A549 (cell line): ENCODE data around the gene AHI1. TPM values are rescaled to one million over a fixed set of nuclear protein-coding genes. Genes with fewer than 3 reads are reported as not detected.

Experiments
- ATAC-seq, 2 experiments: fragments of 200-7000 bp in 1 of 2; fragments of >200 bp in 1 of 2; cut with Nextera tagmentation in 1 of 2; cut with Tn5 transposase in 1 of 2; 3 replicates each; pipeline versions ENCODE4 v1.8.0 to v1.9.1; 2018 to 2020; ENCODE audit warnings: mild to moderate bottlenecking in 1 of 2, moderate library complexity in 1 of 2
- CTCF ChIA-PET: fragments of 300-600 bp; sonication (Branson Sonifier 250); formaldehyde crosslinking; extraction: SDS; loops from one replicate; lab custom pipeline; 2021; ENCODE audit warnings: antibody characterized with exemption, inconsistent platforms; lab: Yijun Ruan, JAX
- POLR2A ChIA-PET: fragments of 350-600 bp; formaldehyde crosslinking; extraction: SDS; loops from one replicate; lab custom pipeline; 2021; ENCODE audit warnings: antibody characterized with exemption, inconsistent platforms; lab: Yijun Ruan, JAX
- DNase-seq, 2 experiments: peaks; one replicate each; pipeline versions ENCODE4 v3.0.0 to v3.0.0-alpha.2; 2011 to 2016; ENCODE audit warnings: low read depth in 1 of 2, low spot score in 1 of 2
- FAIRE-seq: peaks from 2 replicates; lab custom pipeline; 2011; peaks lifted over from hg19 to GRCh38; lab: Jason Lieb, UNC
- H3K27ac ChIP-seq, 2 experiments: fragments of >200 bp; sonication (Bioruptor Twin); formaldehyde crosslinking; 3 replicates each; pipeline ENCODE4 v1.5.1; 2016 to 2017
- H3K4me1 ChIP-seq: fragments of >200 bp; sonication (Bioruptor Twin); formaldehyde crosslinking; 3 replicates; pipeline ENCODE4 v1.6.1; 2016
- H3K4me2 ChIP-seq: fragments of >200 bp; sonication (Bioruptor Twin); formaldehyde crosslinking; 3 replicates; pipeline ENCODE4 v1.6.1; 2016
- H3K4me3 ChIP-seq: fragments of >200 bp; sonication (Bioruptor Twin); formaldehyde crosslinking; 3 replicates; pipeline ENCODE4 v1.5.1; 2016
- H3K9me3 ChIP-seq: fragments of >200 bp; sonication (Bioruptor Twin); formaldehyde crosslinking; 3 replicates; pipeline ENCODE4 v1.6.1; 2016
- EHF ChIP-seq: fragments of 250-450 bp; sonication (Bioruptor Pico); IDR thresholded peaks from 2 replicates; pipeline ENCODE4 v1.5.0; 2020; ENCODE audit warnings: mild to moderate bottlenecking
- EHMT2 ChIP-seq: fragments of 200-600 bp; sonication (generic); IDR thresholded peaks from 2 replicates; pipeline ENCODE4 v1.6.1; 2016; ENCODE audit warnings: antibody characterized with exemption, low read depth, mild to moderate bottlenecking, moderate library complexity
- ESRRA ChIP-seq: fragments of 150-350 bp; IDR thresholded peaks from 2 replicates; pipeline ENCODE4 v1.6.1; 2014; ENCODE audit warnings: mild to moderate bottlenecking, low read length, borderline replicate concordance
- FOXS1 ChIP-seq: fragments of 250-450 bp; sonication (Bioruptor Pico); IDR thresholded peaks from 2 replicates; pipeline ENCODE4 v1.5.0; 2020; ENCODE audit warnings: mild to moderate bottlenecking, moderate library complexity
- HEYL ChIP-seq: fragments of 250-450 bp; sonication (Bioruptor Pico); IDR thresholded peaks from 2 replicates; pipeline ENCODE4 v1.8.0; 2021; ENCODE audit warnings: mild to moderate bottlenecking, moderate library complexity
- HOXB5 ChIP-seq: fragments of 250-450 bp; sonication (Bioruptor Pico); IDR thresholded peaks from 2 replicates; pipeline ENCODE4 v1.5.0; 2020; ENCODE audit warnings: mild to moderate bottlenecking, moderate library complexity
- JUN ChIP-seq, 2 experiments: fragments of >200 bp; sonication (Bioruptor Twin); formaldehyde crosslinking; IDR thresholded peaks; 2 replicates in 1 of 2; 3 replicates in 1 of 2; pipeline ENCODE4 v1.6.1; 2016 to 2017
- KDM1A ChIP-seq: fragments of 200-600 bp; sonication (generic); IDR thresholded peaks from 2 replicates; pipeline ENCODE4 v1.6.1; 2016; ENCODE audit warnings: low read depth, mild to moderate bottlenecking
- KDM5A ChIP-seq: fragments of 200-600 bp; sonication (generic); IDR thresholded peaks from 2 replicates; pipeline ENCODE4 v1.6.1; 2016; ENCODE audit warnings: antibody characterized with exemption, mild to moderate bottlenecking
- PBX3 ChIP-seq: IDR thresholded peaks from 2 replicates; pipeline ENCODE4 v1.6.1; 2012
- PHF8 ChIP-seq: fragments of 200-600 bp; sonication (generic); IDR thresholded peaks from 2 replicates; pipeline ENCODE4 v1.6.1; 2016; ENCODE audit warnings: low read depth, mild to moderate bottlenecking, antibody characterized with exemption, moderate library complexity, borderline replicate concordance
- RAD21 ChIP-seq, 2 experiments: fragments of >200 bp in 1 of 2; sonication (Bioruptor Twin) in 1 of 2; formaldehyde crosslinking in 1 of 2; IDR thresholded peaks in 1 of 2; conservative IDR thresholded peaks in 1 of 2; 2 replicates in 1 of 2; 3 replicates in 1 of 2; pipeline ENCODE4 v1.6.1; 2012 to 2018; ENCODE audit warnings: inconsistent platforms in 1 of 2
- RARB ChIP-seq: fragments of 250-450 bp; sonication (Bioruptor Pico); IDR thresholded peaks from 2 replicates; pipeline ENCODE4 v1.8.0; 2021; ENCODE audit warnings: mild to moderate bottlenecking, moderate library complexity
- RFX5 ChIP-seq: fragments of 450-650 bp; IDR thresholded peaks from 2 replicates; pipeline ENCODE4 v1.7.1; 2014; ENCODE audit warnings: antibody characterized with exemption, mild to moderate bottlenecking, moderate library complexity
- SMC3 ChIP-seq: fragments of >200 bp; sonication (Bioruptor Twin); formaldehyde crosslinking; IDR thresholded peaks from 3 replicates; pipeline ENCODE4 v1.6.1; 2018; ENCODE audit warnings: inconsistent platforms
- SREBF2 ChIP-seq: fragments of 450-650 bp; IDR thresholded peaks from 2 replicates; pipeline ENCODE4 v1.6.1; 2014; ENCODE audit warnings: mild to moderate bottlenecking, moderate library complexity
- USF2 ChIP-seq: fragments of 450-650 bp; IDR thresholded peaks from 2 replicates; pipeline ENCODE4 v1.6.1; 2014; ENCODE audit warnings: antibody characterized with exemption
- ZC3H11A ChIP-seq: fragments of 450-650 bp; IDR thresholded peaks from 2 replicates; pipeline ENCODE4 v1.6.1; 2014; ENCODE audit warnings: antibody characterized with exemption, mild to moderate bottlenecking
- ZNF302 ChIP-seq: fragments of 250-450 bp; sonication (Bioruptor Pico); IDR thresholded peaks from 2 replicates; pipeline ENCODE4 v1.9.0; 2021; ENCODE audit warnings: inconsistent platforms, mild to moderate bottlenecking, moderate library complexity
- ZSCAN20 ChIP-seq: fragments of 250-450 bp; sonication (Bioruptor Pico); IDR thresholded peaks from 2 replicates; pipeline ENCODE4 v1.8.0; 2022; ENCODE audit warnings: mild to moderate bottlenecking, moderate library complexity
- WGBS: methylation state at CpG from one replicate; pipeline ENCODE4 v1.1.6; 2017; ENCODE audit errors: missing lambda C conversion rate; 5-methylcytosine and 5-hydroxymethylcytosine counted together
- polyA plus RNA-seq, 4 experiments: library from polyadenylated mRNA; depleted of rRNA in 3 of 4; stranded (reverse); fragments of >200 nt; fragmentation: RNase III in 1 of 4; extraction: RNeasy Plus Mini Kit Qiagen cat#74134 plus additional on column Dnase treatment in 1 of 4; gene quantifications; 2 replicates in 3 of 4; 3 replicates in 1 of 4; pipeline ENCODE4 v1.2.3, GENCODE V29; 2011 to 2017
- TF ChIP-seq, protein P1 (sequence below): IDR thresholded peaks from 2 replicates; pipeline ENCODE4 v1.6.1; 2012; ENCODE audit warnings: low read depth, borderline replicate concordance
- TF ChIP-seq, protein P2 (sequence below): fragments of >200 bp; sonication (Bioruptor Twin); formaldehyde crosslinking; IDR thresholded peaks from 3 replicates; pipeline ENCODE4 v1.5.1; 2016

AHI1 gene
- polyA plus RNA-seq, 2 of the 4 experiments (the other 2 are of a cell fraction): 24.7 to 50.8 TPM

DNA sequence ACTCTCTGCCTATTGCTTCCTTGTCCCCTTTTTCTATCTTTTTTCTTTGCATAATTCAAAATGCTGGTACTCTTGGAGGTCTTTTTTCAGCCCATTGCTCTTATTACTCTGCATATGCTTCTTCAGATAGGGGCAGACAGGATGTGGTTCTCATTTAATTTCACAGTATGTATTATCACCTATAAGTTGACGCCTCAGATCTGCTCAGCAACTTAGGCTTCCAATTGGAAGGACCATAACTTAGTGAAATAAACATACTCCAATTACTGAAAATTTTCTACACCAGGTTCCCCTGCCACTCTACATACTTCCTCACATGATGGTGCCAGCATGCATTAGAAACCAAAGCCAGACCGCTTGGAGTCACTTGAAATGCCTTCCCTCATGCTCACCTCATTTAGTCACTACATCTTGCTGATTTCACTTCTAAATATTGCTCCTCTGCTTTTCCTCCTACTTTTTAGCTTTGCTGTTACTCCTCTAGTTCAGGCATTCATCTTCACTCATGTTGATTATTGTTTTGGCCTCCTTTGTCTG lies 34.5 kb upstream of the AHI1 start:
- Histone ChIP-seq H3K27ac (no peak overlapping the region), H3K4me1 (peaks cover 23% of the 10 kb centered on the region), H3K4me2 (no peak overlapping the region), H3K9me3 (no peaks in the 10 kb centered on the region), H3K4me3 (no peak overlapping the region)
- POLR2A ChIA-PET: no interaction called here
- 94% methylated on average over 2 of the region's 2 CpGs for WGBS
- ATAC-seq (no peak), DNase-seq (no peak), FAIRE-seq (no peak)
- TF ChIP-seq KDM5A (no peak), ZNF302 (no peak), KDM1A (no peak), EHF (CRISPR knock-in tag) (no peak), PHF8 (no peak)
- CTCF ChIA-PET: no interaction called here

DNA sequence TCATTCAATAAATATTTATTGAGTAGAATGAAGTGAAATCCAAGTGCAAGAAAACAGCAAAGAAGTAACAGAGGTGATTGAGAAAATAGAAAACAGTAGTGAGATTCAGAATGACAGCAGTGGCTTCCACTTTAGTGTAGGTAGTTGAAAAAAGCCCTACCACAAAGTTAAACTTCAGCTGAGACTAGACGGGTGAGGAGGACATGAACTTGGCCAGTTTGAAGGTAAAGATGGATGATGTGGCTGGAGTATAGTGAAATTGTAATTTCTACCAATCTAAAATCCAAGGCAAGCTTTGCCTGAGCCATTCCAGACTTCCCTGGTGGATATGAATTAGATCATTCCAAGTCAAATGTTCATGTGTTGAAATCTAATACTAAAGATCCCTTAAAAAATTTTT lies 32.6 kb upstream of the AHI1 start:
- H3K9me3 ChIP-seq: no peaks in the 10 kb centered on the region
- no peak overlapping the region for H3K27ac ChIP-seq
- peaks cover 5% of the 10 kb centered on the region; the same call in 1 of the 3 replicates for H3K4me1 ChIP-seq
- ATAC-seq: no peak
- ChIA-PET POLR2A (no interaction called here), CTCF (interaction anchor here (1.5 kb wide), 1 partner anchor 696 kb away, joined by 3 read pairs; no protein-coding TSS in a partner anchor)
- no peak for DNase-seq
- no peak for TF ChIP-seq SMC3
- no peak for TF ChIP-seq HEYL (CRISPR knock-in tag)
- TF ChIP-seq ESRRA: no peak
- no peak for TF ChIP-seq ZSCAN20
- TF ChIP-seq RAD21 (conservative IDR thresholded peaks at IDR 0.05 in 1 of 2, IDR thresholded peaks at IDR 0.05 in 1 of 2): no peak
- no peak for TF ChIP-seq FOXS1 (CRISPR knock-in tag)
- TF ChIP-seq PBX3: no peak
- no peak for TF ChIP-seq JUN (IDR thresholded peaks at IDR 0.05)
- TF ChIP-seq EHMT2: no peak
- TF ChIP-seq RFX5: no peak
- TF ChIP-seq, protein P1, sequence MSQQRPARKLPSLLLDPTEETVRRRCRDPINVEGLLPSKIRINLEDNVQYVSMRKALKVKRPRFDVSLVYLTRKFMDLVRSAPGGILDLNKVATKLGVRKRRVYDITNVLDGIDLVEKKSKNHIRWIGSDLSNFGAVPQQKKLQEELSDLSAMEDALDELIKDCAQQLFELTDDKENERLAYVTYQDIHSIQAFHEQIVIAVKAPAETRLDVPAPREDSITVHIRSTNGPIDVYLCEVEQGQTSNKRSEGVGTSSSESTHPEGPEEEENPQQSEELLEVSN: no peak
- no peak for TF ChIP-seq ZC3H11A
- TF ChIP-seq SREBF2: no peak
- TF ChIP-seq USF2: no peak
- TF ChIP-seq, protein P2, sequence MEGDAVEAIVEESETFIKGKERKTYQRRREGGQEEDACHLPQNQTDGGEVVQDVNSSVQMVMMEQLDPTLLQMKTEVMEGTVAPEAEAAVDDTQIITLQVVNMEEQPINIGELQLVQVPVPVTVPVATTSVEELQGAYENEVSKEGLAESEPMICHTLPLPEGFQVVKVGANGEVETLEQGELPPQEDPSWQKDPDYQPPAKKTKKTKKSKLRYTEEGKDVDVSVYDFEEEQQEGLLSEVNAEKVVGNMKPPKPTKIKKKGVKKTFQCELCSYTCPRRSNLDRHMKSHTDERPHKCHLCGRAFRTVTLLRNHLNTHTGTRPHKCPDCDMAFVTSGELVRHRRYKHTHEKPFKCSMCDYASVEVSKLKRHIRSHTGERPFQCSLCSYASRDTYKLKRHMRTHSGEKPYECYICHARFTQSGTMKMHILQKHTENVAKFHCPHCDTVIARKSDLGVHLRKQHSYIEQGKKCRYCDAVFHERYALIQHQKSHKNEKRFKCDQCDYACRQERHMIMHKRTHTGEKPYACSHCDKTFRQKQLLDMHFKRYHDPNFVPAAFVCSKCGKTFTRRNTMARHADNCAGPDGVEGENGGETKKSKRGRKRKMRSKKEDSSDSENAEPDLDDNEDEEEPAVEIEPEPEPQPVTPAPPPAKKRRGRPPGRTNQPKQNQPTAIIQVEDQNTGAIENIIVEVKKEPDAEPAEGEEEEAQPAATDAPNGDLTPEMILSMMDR: no peak
- TF ChIP-seq HOXB5 (CRISPR knock-in tag): no peak
- no peak for TF ChIP-seq RARB (CRISPR knock-in tag)
- 80% methylated on average over 1 of the region's 1 CpG for WGBS
- no peak overlapping the region for H3K4me2 ChIP-seq
- FAIRE-seq: no peak
- H3K4me3 ChIP-seq: no peak overlapping the region
